A549 (cell line): Measurements from ENCODE around the gene MYO18A. TPM values are rescaled to one million over a fixed set of nuclear protein-coding genes. Genes with fewer than 3 reads are reported as not detected.
A peak's percentile ranks its signal among the peaks of the same experiment; 100 is the strongest.

Experiments
- ATAC-seq, 2 experiments: fragments of 200-7000 bp in 1 of 2; fragments of >200 bp in 1 of 2; cut with Nextera tagmentation in 1 of 2; cut with Tn5 transposase in 1 of 2; 3 replicates each; pipeline versions ENCODE4 v1.8.0 to v1.9.1; 2018 to 2020; ENCODE audit warnings: mild to moderate bottlenecking in 1 of 2, moderate library complexity in 1 of 2
- CTCF ChIA-PET: fragments of 300-600 bp; sonication (Branson Sonifier 250); formaldehyde crosslinking; extraction: SDS; loops from one replicate; lab custom pipeline; 2021; ENCODE audit warnings: antibody characterized with exemption, inconsistent platforms; lab: Yijun Ruan, JAX
- POLR2A ChIA-PET: fragments of 350-600 bp; formaldehyde crosslinking; extraction: SDS; loops from one replicate; lab custom pipeline; 2021; ENCODE audit warnings: antibody characterized with exemption, inconsistent platforms; lab: Yijun Ruan, JAX
- DNase-seq, 2 experiments: peaks; one replicate each; pipeline versions ENCODE4 v3.0.0 to v3.0.0-alpha.2; 2011 to 2016; ENCODE audit warnings: low read depth in 1 of 2, low spot score in 1 of 2
- FAIRE-seq: peaks from 2 replicates; lab custom pipeline; 2011; peaks lifted over from hg19 to GRCh38; lab: Jason Lieb, UNC
- H3K27ac ChIP-seq, 2 experiments: fragments of >200 bp; sonication (Bioruptor Twin); formaldehyde crosslinking; 3 replicates each; pipeline ENCODE4 v1.5.1; 2016 to 2017
- H3K4me1 ChIP-seq: fragments of >200 bp; sonication (Bioruptor Twin); formaldehyde crosslinking; 3 replicates; pipeline ENCODE4 v1.6.1; 2016
- H3K4me2 ChIP-seq: fragments of >200 bp; sonication (Bioruptor Twin); formaldehyde crosslinking; 3 replicates; pipeline ENCODE4 v1.6.1; 2016
- H3K4me3 ChIP-seq: fragments of >200 bp; sonication (Bioruptor Twin); formaldehyde crosslinking; 3 replicates; pipeline ENCODE4 v1.5.1; 2016
- H3K9me3 ChIP-seq: fragments of >200 bp; sonication (Bioruptor Twin); formaldehyde crosslinking; 3 replicates; pipeline ENCODE4 v1.6.1; 2016
- CBX2 ChIP-seq: fragments of 200-600 bp; sonication (generic); IDR thresholded peaks from 2 replicates; pipeline ENCODE4 v1.6.1; 2016; ENCODE audit warnings: low read depth, mild to moderate bottlenecking, borderline replicate concordance
- CHD2 ChIP-seq: fragments of 150-350 bp; IDR thresholded peaks from 2 replicates; pipeline ENCODE4 v1.6.1; 2014; ENCODE audit warnings: low read length; ENCODE audit not compliant: partially characterized antibody
- CHD4 ChIP-seq: fragments of 200-600 bp; sonication (generic); IDR thresholded peaks from 2 replicates; pipeline ENCODE4 v1.6.1; 2016; ENCODE audit warnings: antibody characterized with exemption, mild to moderate bottlenecking, borderline replicate concordance
- EHF ChIP-seq: fragments of 250-450 bp; sonication (Bioruptor Pico); IDR thresholded peaks from 2 replicates; pipeline ENCODE4 v1.5.0; 2020; ENCODE audit warnings: mild to moderate bottlenecking
- EHMT2 ChIP-seq: fragments of 200-600 bp; sonication (generic); IDR thresholded peaks from 2 replicates; pipeline ENCODE4 v1.6.1; 2016; ENCODE audit warnings: antibody characterized with exemption, low read depth, mild to moderate bottlenecking, moderate library complexity
- FOSB ChIP-seq: fragments of 250-450 bp; sonication (Bioruptor Pico); IDR thresholded peaks from 2 replicates; pipeline ENCODE4 v1.5.0; 2020; ENCODE audit warnings: mild to moderate bottlenecking, moderate library complexity
- JUNB ChIP-seq: fragments of >200 bp; sonication (Bioruptor Twin); formaldehyde crosslinking; IDR thresholded peaks from 2 replicates; pipeline ENCODE4 v1.6.1; 2016
- KDM5A ChIP-seq: fragments of 200-600 bp; sonication (generic); IDR thresholded peaks from 2 replicates; pipeline ENCODE4 v1.6.1; 2016; ENCODE audit warnings: antibody characterized with exemption, mild to moderate bottlenecking
- MYC ChIP-seq: IDR thresholded peaks from 2 replicates; pipeline ENCODE4 v1.6.1; 2012; ENCODE audit warnings: mild to moderate bottlenecking, inconsistent platforms, low read length, improper control_type of control experiment, borderline replicate concordance
- NPAS2 ChIP-seq: fragments of 250-450 bp; sonication (Bioruptor Pico); IDR thresholded peaks from 2 replicates; pipeline ENCODE4 v1.8.0; 2022; ENCODE audit warnings: mild to moderate bottlenecking, moderate library complexity, borderline replicate concordance
- NR3C1 ChIP-seq: fragments of >200 bp; sonication (Bioruptor Twin); formaldehyde crosslinking; IDR thresholded peaks from 3 replicates; pipeline ENCODE4 v1.6.1; 2017
- PHF8 ChIP-seq: fragments of 200-600 bp; sonication (generic); IDR thresholded peaks from 2 replicates; pipeline ENCODE4 v1.6.1; 2016; ENCODE audit warnings: low read depth, mild to moderate bottlenecking, antibody characterized with exemption, moderate library complexity, borderline replicate concordance
- POLR2A ChIP-seq: IDR thresholded peaks from 2 replicates; pipeline ENCODE4 v1.6.1; 2012; ENCODE audit warnings: mild to moderate bottlenecking, low read length
- RAD21 ChIP-seq, 2 experiments: fragments of >200 bp in 1 of 2; sonication (Bioruptor Twin) in 1 of 2; formaldehyde crosslinking in 1 of 2; IDR thresholded peaks in 1 of 2; conservative IDR thresholded peaks in 1 of 2; 2 replicates in 1 of 2; 3 replicates in 1 of 2; pipeline ENCODE4 v1.6.1; 2012 to 2018; ENCODE audit warnings: inconsistent platforms in 1 of 2
- RCOR1 ChIP-seq: fragments of 150-350 bp; IDR thresholded peaks from 2 replicates; pipeline ENCODE4 v1.6.1; 2014; ENCODE audit warnings: antibody characterized with exemption, low read length, low read depth
- RNF2 ChIP-seq: fragments of 200-600 bp; sonication (generic); IDR thresholded peaks from 2 replicates; pipeline ENCODE4 v1.6.1; 2016; ENCODE audit warnings: low read depth, mild to moderate bottlenecking, antibody characterized with exemption, moderate library complexity, borderline replicate concordance
- SREBF2 ChIP-seq: fragments of 450-650 bp; IDR thresholded peaks from 2 replicates; pipeline ENCODE4 v1.6.1; 2014; ENCODE audit warnings: mild to moderate bottlenecking, moderate library complexity
- TFCP2L1 ChIP-seq: fragments of 250-450 bp; sonication (Bioruptor Pico); IDR thresholded peaks from 2 replicates; pipeline ENCODE4 v1.5.0; 2021; ENCODE audit warnings: mild to moderate bottlenecking
- WGBS: methylation state at CpG from one replicate; pipeline ENCODE4 v1.1.6; 2017; ENCODE audit errors: missing lambda C conversion rate; 5-methylcytosine and 5-hydroxymethylcytosine counted together
- polyA plus RNA-seq, 4 experiments: library from polyadenylated mRNA; depleted of rRNA in 3 of 4; stranded (reverse); fragments of >200 nt; fragmentation: RNase III in 1 of 4; extraction: RNeasy Plus Mini Kit Qiagen cat#74134 plus additional on column Dnase treatment in 1 of 4; gene quantifications; 2 replicates in 3 of 4; 3 replicates in 1 of 4; pipeline ENCODE4 v1.2.3, GENCODE V29; 2011 to 2017
- TF ChIP-seq, protein P1 (sequence below): fragments of 250-450 bp; sonication (Bioruptor Pico); IDR thresholded peaks from 2 replicates; pipeline ENCODE4 v1.5.0; 2021; ENCODE audit warnings: mild to moderate bottlenecking, moderate library complexity, borderline replicate concordance
- TF ChIP-seq, protein P2 (sequence below): fragments of 150-350 bp; IDR thresholded peaks from 2 replicates; pipeline ENCODE4 v1.6.1; 2014; ENCODE audit warnings: low read depth, mild to moderate bottlenecking, low read length
- TF ChIP-seq, protein P3 (sequence below): fragments of 250-450 bp; sonication (Bioruptor Pico); IDR thresholded peaks from 2 replicates; pipeline ENCODE4 v1.5.0; 2020; ENCODE audit warnings: low read depth, mild to moderate bottlenecking, moderate library complexity
- TF ChIP-seq, protein P4 (sequence below): fragments of >200 bp; sonication (Bioruptor Twin); formaldehyde crosslinking; IDR thresholded peaks from 2 replicates; pipeline ENCODE4 v1.6.1; 2016
- TF ChIP-seq, protein P5 (sequence below): fragments of >200 bp; sonication (Bioruptor Twin); formaldehyde crosslinking; IDR thresholded peaks from 3 replicates; pipeline ENCODE4 v1.6.1; 2016

MYO18A gene
- polyA plus RNA-seq, 2 of the 4 experiments (the other 2 are of a cell fraction) = 12.3 to 28.4 TPM

DNA sequence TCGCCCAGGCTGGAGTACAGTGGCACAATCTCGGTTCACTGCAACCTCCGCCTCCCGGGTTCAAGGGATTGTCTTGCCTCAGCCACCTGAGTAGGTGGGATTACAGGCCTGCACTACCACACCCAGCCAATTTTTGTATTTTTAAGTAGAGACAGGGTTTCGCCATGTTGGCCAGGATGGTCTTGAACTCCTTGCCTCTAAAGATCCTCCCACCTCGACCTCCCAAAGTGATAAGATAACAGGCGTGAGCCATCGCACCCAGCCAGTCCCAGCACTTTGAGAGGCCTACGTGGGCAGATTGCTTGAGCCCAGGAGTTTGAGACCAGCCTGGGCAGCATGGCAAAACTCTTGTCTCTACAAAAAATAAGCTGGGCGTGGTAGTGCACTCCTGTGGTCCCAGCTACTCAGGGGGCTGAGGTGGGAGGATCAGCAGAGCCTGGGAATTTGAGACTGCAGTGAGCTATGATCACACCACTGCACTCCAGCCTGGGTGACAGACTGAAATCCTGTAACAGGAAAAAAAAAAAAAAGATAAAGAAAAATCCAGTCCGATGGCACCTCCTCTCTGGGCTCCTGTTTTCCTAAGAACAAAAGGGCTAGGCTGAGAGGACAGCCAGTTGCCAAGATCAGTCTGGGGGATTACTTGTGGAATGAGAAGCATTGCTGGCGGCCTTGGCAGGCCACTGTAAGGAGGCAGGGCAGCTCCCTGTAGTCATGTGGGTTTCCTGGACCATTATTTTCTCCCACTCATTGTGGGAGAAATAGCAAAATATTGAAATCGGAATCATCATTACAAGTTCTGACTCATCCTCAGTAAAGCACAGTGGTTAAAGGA is 140.2 kb downstream of the MYO18A start:
- no peak overlapping the region for H3K4me2 ChIP-seq
- WGBS = 66% methylated on average over 13 of the region's 13 CpGs
- FAIRE-seq (no peak), DNase-seq (no peak), ATAC-seq (no peak)
- peaks cover 13% of the 10 kb centered on the region for H3K9me3 ChIP-seq
- ChIA-PET POLR2A (no interaction called here), CTCF (interaction anchor here (1.5 to 3.7 kb wide), 3 partner anchors 21 to 491 kb away, joined by 3 to 11 read pairs (median 4); no protein-coding TSS in a partner anchor)
- no peak overlapping the region for H3K4me3 ChIP-seq
- H3K4me1 ChIP-seq = no peaks in the 10 kb centered on the region
- no peak overlapping the region for H3K27ac ChIP-seq
- no peak for TF ChIP-seq RCOR1
- TF ChIP-seq FOSB (CRISPR knock-in tag) = no peak
- no peak for TF ChIP-seq EHF
- TF ChIP-seq CHD4 = no peak
- TF ChIP-seq, all 56 proteins: peak for 0

DNA sequence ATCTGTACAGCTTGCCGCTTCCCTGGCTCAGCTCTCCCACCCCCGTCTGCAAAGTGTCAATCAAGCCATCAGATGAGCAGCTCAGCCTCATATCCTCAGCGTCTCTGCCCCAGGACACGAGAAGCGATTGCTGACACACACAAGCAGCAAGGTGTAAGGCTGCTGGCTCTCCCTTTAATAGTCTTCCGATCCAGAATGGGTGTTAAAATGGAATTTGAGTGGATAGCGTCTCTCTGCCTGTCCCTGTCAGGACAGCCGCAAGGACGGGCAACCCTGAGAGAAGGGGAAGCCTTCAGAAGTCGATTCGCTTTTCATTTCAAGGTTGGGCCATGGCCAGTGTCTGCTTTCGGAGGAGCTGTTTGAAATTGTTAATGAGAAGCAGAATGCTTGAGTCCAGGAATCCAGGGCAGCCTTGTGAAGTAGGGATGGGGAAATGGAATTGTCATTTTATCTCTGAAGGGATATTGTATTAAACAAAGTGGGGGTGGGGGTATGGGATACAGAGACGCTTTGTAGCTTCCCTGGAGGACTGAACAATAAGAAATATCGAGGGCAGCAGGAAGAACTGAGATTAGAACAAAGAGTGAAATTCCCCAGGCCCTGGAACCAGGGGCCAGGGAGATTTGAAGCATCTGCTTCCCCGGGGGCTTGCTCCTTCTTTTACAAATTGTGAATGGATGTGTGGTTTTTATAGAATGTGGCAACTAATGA is 142.0 kb downstream of the MYO18A start:
- DNase-seq (no peak), ATAC-seq (peak; percentile 13 to 35; a peak in 3 of 6 replicates), FAIRE-seq (no peak)
- 33% methylated on average over 15 of the region's 15 CpGs for WGBS
- ChIA-PET CTCF (interaction anchor here (0.7 to 3.7 kb wide), 10 partner anchors 15 to 107 kb away, joined by 3 to 11 read pairs (median 4); no protein-coding TSS in a partner anchor), POLR2A (no interaction called here)
- TF ChIP-seq TFCP2L1 (CRISPR knock-in tag) (no peak), POLR2A (no peak), NR3C1 (no peak), RAD21 (conservative IDR thresholded peaks at IDR 0.05 in 1 of 2, IDR thresholded peaks at IDR 0.05 in 1 of 2) (no peak), SREBF2 (no peak), JUNB (no peak), CBX2 (no peak), PHF8 (no peak), KDM5A (no peak), EHF (no peak), CHD2 (no peak), NPAS2 (CRISPR knock-in tag) (no peak), RNF2 (no peak), EHMT2 (no peak), MYC (no peak)
- TF ChIP-seq, protein P1, sequence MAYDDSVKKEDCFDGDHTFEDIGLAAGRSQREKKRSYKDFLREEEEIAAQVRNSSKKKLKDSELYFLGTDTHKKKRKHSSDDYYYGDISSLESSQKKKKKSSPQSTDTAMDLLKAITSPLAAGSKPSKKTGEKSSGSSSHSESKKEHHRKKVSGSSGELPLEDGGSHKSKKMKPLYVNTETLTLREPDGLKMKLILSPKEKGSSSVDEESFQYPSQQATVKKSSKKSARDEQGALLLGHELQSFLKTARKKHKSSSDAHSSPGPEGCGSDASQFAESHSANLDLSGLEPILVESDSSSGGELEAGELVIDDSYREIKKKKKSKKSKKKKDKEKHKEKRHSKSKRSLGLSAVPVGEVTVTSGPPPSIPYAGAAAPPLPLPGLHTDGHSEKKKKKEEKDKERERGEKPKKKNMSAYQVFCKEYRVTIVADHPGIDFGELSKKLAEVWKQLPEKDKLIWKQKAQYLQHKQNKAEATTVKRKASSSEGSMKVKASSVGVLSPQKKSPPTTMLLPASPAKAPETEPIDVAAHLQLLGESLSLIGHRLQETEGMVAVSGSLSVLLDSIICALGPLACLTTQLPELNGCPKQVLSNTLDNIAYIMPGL (CRISPR knock-in tag) = no peak
- TF ChIP-seq, protein P2, sequence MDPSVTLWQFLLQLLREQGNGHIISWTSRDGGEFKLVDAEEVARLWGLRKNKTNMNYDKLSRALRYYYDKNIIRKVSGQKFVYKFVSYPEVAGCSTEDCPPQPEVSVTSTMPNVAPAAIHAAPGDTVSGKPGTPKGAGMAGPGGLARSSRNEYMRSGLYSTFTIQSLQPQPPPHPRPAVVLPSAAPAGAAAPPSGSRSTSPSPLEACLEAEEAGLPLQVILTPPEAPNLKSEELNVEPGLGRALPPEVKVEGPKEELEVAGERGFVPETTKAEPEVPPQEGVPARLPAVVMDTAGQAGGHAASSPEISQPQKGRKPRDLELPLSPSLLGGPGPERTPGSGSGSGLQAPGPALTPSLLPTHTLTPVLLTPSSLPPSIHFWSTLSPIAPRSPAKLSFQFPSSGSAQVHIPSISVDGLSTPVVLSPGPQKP = no peak
- TF ChIP-seq, protein P3, sequence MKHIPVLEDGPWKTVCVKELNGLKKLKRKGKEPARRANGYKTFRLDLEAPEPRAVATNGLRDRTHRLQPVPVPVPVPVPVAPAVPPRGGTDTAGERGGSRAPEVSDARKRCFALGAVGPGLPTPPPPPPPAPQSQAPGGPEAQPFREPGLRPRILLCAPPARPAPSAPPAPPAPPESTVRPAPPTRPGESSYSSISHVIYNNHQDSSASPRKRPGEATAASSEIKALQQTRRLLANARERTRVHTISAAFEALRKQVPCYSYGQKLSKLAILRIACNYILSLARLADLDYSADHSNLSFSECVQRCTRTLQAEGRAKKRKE = no peak
- TF ChIP-seq, protein P4, sequence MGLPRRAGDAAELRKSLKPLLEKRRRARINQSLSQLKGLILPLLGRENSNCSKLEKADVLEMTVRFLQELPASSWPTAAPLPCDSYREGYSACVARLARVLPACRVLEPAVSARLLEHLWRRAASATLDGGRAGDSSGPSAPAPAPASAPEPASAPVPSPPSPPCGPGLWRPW = no peak
- TF ChIP-seq, protein P5, sequence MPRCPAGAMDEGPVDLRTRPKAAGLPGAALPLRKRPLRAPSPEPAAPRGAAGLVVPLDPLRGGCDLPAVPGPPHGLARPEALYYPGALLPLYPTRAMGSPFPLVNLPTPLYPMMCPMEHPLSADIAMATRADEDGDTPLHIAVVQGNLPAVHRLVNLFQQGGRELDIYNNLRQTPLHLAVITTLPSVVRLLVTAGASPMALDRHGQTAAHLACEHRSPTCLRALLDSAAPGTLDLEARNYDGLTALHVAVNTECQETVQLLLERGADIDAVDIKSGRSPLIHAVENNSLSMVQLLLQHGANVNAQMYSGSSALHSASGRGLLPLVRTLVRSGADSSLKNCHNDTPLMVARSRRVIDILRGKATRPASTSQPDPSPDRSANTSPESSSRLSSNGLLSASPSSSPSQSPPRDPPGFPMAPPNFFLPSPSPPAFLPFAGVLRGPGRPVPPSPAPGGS = no peak
- Histone ChIP-seq H3K4me1 (no peaks in the 10 kb centered on the region), H3K4me3 (no peak overlapping the region), H3K9me3 (peaks cover 30% of the 10 kb centered on the region), H3K27ac (no peak overlapping the region), H3K4me2 (no peak overlapping the region)
